Measurements from ENCODE around the gene SMURF1.

The SMURF1 gene

DNA sequence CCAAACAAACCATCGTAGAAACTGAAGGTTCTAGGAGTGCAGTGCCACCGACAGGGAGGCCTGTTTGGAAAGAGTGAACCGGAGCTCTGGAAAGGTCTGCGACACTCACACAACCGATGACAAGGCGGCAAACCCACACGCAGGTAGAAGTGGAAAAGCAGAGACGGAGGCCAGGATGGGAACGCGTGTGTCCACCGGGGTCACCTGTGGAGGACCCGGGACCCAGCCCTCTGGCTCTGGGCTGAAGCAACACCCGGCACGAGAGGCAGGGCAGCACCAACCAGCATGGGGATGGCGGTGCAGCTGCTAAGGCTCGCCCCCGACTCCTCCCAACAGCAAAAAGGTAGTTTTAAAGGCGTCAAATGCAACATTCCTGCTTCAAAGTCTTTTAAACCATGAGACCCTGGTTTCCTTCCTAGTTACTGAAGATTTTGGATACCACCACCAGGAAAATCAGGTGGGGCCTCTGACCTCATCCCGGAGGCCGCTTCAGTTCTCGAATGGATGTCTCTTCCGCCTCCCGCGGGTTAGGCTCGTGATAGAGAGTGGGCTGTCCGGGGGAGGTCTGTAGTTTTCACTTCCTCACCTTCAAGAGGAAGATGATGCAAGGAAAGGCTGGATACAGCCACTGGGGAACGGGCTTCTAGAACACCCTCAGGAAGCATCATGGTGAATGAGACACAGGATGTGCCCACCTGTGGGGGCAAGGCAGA, 115.5 kb downstream of the SMURF1 start:
- DNase-seq = no peak

DNA sequence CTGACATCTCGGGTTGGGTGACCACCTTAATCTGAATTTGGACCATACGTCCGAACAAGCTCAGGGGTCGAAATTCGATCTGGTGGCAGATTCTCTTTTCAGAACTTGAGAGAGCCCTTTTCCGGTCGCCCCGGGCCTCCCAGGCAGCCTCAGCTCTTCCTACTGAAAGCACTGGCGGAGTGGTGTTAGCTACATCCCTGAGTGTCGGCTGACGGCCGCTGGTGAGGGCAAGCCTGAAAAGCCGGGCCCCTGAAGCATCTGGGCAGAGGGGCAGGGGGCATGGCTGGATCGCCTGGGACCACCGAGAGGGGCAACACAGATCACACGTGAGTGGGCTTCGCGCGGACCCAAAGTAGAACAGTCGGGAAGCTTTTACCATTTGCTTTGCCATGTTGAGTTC, 116.1 kb downstream of the SMURF1 start:
- no peak for DNase-seq

DNA sequence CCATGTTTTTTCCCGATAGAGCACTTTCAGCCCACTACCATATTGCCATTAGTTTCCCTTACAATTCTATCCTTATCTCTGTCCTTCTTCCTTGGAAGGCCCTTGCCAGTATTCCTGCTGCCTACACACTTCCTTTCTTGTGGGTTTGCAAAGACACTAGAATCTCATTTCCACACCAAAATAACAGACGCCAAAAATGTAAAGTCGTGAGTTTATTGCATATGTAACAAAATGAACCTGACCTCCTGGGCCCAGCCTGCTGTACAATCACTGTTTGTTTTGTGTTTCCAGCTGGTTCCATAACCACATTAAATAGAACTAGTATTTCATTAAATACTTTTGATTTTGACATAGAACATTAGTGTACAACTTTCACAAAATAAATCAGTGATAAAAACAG, 116.7 kb downstream of the SMURF1 start:
- no peak for DNase-seq

DNA sequence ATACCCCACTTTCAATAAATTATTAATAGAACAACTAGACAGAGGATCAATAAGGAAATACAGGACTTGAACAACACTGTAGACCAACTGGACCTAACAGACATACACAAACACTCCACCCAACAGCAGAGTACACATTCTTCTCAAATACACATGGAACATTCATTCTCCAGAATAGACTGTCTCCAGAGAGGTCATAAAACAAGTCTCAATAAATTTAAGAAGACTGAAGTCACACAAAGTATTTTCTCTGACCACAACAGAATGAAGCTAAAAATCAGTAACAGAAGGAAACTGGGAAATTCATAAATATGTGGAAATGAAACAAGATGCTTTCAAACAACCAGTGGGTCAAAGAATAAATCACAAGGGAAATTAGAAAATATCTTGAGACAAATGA, 119.8 kb downstream of the SMURF1 start:
- DNase-seq = peak; percentile 67

DNA sequence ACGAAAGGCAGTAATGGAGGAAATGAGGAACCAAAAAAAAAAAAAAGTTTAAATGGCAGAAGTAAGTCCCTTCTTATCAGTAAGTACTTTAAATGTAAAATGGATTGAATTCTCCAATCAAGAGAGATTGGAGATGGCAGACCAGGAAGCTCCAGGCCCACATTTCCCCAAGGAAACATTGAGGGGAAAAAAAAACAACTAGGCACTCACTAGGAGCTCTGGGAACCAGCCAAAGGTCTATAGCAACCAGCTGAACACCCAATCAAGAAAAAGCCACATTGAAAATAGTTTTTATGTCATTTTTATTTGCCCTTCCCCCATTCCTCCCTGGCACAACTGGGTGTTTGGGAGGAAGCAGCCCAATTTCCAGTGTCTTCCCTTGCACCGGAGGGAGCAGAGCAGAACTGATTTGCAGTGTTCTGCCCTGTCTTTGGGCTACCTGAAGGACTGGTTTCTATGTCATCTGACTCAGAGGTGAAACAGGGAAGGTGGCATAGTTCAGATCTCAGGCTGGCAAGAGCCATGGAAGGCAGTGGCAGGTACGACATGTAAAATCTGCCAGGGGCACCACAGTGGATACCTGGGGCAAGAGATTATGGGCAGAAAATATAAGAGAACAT, 121.9 kb downstream of the SMURF1 start:
- peak; percentile 23 for DNase-seq

DNA sequence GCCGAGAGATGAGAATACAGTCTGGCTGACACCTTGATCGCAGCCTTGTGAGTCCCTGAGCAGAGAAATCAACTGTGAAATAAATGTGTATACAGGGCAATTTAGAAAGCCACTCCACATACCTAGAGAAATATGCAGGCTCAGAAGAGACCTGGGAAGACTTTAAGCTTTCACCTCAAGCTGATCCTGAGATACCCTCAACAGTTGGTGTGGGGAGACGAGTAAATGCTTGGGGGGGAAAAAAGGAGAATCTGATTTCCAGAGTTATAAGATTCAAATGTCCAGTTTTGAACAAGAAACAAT, 123.5 kb downstream of the SMURF1 start:
- no peak for DNase-seq

DNA sequence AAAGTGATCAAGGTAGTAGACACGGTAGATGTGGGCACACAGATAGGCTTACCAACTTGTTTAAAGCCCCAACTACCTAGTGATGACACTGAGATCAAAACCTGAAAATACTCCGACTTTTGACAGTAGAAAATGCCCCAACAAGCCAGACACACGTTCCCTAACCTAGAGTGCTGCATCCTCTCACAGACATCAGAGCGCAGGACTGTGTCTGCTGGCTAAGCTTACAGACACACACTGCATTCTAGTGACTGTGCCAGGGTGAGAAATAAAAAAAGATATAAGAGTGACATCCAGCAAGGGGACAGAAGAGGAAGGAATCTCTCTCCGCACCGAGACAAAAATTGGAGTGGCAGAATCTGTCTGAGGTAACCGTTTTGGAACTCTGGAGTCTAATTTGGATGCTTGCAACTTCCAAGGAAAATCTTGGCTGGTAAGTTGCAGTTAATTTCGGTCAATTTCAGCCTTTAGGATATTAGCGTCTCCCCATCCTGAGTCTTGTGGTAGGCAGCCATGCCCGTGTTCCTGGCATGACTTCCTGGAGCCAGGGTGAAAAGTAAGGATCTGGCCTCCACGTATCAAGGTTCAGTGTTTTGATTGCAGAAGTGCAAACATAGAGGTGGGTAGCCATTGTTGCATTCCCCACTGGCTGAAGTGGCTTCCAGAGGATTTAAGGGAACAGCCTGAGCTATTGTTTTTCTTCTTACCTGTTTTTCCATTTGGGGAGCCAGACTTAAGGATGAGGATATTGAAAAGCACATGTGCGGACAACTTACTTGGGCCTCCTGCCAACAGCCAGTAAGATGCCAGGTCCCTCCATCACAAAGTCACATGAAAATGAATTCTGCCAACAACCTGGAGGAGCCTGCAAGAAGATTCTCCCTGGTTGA, 124.1 kb downstream of the SMURF1 start:
- no peak for DNase-seq

DNA sequence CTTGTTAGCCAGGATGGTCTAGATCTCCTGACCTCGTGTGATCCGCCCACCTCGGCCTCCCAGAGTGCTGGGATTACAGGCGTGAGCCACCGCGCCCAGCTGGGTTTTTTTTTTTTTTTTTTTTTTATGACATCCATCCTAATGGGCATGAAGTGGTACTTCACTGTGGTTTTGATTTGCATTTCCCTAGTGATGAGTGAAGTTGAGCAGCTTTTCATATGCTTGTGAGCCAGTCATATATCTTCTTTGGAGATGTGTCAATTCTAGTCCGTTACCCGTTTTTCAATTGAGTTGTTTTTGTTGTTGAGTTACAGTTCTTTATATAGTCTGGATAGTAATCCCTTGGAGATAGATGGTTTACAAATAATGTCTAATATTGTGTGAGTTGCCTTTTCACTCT, 127.7 kb downstream of the SMURF1 start:
- no peak for DNase-seq

DNA sequence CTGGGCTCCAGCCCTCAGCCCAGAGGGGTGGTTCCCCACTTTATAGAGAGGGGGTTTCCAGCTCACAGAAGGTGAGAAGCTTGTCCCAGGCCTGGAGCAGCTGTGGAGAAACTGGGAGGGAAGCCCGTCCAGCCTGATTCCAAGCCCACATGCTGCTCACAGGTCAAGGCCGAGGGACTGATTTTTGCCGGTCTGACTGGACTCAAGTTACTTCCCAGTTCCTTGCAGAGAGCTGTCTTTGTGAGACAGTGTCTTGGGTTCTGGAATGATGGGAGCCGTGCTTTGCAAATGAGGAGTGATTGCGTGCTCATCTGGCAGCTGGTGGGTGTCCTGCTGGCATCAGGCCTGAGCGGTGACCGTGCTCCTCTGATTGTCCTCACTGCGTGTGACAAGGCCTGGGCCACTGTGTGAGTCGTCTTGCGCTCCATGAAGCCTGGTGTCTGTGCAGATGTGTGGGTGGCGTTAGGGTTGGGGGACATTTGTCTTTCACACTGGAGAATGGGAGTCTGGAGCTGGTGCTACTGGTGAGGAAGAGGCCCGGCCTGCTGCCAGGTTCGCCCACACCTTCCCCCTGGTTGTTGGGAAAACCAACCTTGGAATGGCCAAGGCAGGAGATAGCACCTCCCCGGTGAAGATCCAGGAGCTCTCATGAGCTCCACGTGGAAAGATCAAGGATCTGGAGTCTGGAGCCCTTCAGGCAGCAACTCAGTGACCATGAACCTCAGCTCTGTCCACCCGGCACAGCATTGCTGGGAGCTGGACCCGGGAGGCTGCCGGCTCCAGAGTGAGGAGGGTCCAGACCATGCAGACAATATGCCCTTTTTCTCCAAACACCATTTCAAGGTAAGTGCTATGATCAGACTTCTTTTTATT, 129.6 kb downstream of the SMURF1 start:
- no peak for DNase-seq

DNA sequence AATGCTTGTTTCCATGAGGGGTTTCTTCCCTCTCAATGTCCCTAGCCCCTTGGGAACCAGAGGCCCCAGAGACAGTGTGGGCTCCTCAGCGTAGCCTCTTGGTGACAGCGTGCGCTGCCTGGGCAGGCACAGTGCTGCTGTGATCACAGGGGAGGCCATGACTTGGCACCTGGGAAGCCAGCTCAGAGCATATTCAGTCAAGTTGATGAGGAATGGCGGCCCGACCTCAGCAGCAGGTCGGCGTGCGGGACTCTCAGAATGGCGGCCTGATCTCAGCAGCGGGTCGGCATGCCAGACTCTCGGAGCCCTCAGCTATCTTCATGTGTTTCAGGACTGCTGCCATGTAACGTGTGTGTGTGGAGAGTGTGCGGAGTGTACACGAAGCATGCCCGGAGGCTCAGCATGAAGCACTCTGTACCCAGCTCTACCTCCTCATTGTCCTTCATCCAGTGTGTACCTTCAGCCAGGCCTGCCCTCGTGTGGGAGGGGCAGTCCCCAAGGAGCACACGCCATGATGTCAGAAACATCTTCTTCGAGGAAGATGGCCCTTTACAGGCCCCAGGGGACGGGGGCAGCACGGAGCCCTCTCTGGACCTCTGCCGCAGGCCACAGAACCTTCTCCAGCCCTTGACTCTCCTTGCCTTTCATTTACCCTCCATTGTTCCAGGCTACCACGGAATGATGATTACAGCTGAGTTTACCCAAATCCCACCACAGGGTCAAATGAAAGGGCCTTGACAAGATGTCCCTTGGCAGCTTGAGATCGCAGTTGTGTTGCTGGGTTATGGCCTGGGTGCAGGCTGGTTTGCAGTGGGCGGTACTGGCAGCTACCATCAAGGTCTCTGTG, 130.4 kb downstream of the SMURF1 start:
- DNase-seq = no peak

DNA sequence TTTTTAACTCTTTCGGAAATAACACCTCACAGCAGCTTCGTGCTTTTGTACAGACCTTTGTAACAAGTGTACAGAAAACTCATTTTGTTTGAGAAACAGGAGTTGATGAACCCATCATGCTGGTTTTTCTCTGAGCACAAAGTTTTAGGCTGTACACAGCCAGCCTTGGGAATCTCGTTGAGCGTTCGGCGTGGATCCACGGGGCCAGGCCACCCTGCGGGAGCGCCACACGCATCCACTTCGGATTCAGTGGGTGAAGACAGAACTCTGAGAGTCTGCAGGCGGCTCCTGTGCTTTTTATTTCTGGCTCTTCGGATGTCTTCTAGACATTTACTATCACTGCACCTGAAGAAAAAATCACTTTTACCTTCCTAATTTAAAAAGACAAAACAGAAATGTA, 131.2 kb downstream of the SMURF1 start:
- no peak for DNase-seq

DNA sequence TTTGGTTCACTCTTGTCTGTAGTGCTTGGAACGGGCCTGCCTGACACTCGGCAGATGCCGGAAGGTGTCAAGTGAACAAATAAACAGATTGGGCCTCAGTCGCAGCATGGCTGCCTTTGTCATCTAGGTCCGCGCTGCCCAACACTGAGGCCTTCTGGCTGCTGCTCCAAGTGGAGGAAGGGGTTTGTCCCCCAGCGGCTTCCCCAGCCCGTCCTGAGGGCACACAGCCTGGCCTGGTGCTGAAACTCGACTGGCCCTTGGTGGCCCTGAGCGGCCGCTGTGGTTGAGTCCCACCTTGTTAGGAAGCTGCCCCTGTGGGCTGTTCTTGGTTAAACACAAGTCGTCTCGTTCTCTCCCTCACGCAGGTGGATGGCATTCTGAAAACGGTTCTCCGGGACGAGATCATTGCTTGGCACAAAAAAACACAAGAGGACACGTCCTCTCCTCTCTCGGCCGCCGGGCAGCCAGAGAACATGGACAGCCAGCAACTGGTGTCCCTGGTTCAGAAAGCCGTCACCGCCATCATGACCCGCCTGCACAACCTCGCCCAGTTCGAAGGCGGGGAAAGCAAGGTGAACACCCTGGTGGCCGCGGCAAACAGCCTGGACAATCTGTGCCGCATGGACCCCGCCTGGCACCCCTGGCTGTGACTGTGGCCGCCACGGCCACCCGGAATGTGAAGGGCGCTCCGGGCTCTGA, 132.1 kb downstream of the SMURF1 start:
- no peak for DNase-seq

DNA sequence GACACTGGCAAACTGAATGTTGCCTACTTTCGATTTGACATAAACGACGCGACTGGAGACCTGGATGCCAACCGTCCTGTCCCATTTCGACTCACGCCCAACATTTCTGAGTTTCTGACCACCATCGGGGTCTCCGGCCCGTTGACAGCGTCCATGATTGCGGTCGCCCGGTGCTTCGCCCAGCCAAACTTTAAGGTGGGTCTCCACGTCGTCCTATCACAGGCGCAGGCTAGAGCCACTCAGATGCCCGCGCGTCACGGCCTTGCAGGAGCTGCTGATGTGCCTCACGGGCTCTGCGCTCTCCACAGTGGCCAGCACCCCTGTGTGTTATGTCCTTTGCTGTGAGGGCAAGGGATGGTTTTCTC, 132.6 kb downstream of the SMURF1 start:
- DNase-seq = no peak

DNA sequence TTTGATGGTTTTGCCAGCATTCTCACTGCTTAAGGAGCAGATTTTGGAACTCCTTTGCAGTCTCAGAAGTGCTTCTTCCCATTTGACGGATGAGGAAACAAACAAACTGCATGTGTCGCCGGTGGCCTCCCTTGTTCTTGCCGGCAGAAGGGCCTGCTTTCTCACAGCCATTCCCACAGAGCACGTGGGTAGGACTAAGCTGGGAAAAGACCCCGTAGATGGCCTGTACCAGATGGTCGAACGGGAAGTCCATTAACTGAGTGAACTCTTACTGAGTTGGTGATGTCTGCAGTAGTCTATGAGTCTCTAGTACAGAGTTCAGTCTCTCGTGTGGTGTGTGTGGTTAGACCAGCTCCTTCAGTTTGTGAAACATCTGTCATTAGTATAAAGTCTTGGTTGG, 133.6 kb downstream of the SMURF1 start:
- no peak for DNase-seq

DNA sequence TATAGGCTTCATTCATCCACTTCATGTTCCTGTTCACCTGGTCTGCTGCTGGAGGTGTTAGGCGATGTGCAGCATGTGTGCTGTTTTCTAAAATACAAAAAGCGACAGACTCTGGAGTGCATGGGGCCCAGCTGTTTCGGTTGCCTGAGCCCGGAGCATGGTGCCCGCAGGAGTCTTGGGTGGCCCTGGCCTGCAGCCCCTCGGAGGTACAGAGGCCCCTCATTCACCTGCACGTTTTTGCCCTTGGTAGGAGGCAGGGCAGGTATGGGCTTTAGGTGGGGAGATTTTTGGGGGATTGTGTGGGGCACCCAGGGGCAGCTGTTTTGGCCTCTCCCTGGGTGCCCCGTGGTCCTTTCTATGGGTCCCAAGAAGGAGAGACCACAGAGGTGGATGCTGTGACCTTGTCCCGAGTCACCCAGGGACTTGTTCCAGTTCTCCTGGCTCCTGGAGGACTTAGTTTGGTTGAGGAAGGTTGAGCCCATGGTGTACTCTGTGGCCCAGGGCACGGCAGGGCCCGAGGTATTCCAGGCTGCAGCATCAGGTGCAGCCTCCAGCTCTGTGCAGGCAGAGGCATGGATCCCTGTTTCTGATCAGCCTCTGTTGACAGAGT, 134.9 kb downstream of the SMURF1 start:
- no peak for DNase-seq

DNA sequence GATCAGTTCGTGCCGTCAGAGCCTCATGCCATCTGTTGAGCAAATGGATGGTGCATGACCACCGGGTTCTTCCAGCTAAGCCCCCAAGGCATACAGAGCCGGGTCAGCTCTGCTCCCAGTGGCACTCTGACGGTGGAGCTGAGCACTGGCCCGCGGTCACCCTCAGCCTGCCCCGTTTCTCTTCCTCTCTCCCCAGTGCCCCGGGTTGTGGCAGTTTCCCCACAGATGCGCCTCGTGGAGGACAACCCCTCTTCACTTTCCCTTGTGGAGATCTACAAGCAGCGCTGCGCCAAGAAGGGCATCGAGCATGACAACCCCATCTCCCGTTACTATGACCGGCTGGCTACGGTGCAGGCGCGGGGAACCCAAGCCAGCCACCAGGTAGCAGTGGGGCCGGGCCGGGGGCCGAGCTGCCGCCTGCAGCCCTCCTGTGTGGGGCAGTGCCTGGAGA, 135.7 kb downstream of the SMURF1 start:
- no peak for DNase-seq

DNA sequence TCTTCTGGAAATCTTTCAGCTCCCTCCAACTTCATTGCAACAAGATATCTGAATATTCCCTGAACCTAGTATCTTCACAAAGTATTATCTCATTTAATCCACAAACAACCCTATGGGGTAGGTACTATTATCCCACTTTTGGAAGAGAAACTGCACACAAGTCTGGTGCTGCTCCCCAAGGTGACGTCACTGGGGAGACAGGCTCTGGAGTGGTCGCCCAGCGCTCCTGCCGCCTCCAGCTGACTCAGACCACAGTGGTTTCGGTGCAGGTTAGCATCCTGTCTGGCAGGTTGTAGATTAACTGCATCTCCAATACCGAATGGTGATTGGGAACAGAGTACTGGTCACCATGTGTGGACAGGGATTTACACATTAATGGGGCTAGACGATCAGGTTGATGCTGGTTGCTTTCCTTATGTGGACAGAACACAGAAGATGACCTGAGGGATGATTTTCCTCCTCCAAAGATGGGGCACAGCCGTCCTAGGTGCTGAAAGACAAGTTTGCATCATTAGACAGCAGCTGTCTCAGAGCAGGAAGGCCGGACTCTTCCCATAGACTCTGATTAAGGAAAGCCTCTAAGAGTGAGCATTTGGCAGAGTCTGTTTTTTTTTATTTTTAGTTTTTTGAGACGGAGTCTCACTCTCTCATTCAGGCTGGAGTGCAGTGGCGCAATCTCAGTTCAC, 137.0 kb downstream of the SMURF1 start:
- DNase-seq = no peak

DNA sequence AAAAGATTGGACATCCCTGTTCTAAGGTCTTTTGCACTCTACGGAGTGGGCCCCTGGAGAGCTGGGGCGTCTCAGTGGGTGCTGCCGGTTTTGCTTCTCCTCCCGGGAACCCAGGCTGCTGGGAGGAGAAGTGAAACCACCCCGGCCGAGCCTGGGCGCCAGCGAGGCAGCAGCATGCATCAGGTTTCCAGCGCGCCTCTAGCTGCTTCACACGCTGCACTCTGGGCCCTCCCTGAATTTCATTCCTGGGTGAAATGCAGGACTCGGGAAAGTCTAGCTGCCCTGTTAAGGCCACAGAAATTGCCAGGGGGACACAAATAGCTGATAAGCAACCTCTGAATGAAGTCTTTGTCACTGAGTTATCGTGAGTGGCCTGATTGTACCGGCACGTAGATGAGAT, 138.1 kb downstream of the SMURF1 start:
- DNase-seq = no peak

DNA sequence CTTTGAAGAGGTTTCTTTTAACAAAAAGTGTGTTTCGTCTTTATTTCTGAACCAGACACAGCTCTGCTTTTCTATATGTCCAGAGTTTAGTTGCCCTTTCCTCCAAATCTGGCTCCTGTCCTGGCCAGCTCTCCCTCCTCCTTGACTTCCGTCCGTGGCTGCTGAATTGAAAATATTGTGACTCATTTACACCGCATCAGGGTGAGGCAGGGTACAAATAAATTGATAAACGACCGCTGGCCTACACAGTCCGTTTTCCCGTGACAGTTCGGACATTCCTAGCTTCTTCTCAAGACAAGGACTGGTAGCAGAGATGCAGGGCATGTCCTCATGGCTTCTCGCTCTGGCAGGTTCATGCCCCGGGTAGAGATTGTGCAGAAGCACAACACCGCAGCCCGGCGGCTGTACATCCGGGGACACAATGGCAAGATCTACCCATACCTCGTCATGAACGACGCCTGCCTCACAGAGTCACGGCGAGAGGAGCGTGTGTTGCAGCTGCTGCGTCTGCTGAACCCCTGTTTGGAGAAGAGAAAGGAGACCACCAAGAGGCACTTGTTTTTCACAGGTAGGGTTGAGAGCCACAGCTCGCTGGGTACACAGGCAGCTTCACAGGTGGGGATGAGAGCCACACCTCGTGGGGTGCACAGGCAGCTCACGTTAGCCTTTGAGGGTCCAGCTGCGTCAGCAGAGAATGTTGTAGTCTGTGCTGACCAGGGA, 139.0 kb downstream of the SMURF1 start:
- DNase-seq = no peak
